Measurements from ENCODE around the gene CD84.
"Not testable (repeated sequence)": the region's sequence is repeated elsewhere in the genome, so short reads cannot be mapped to it uniquely, and the experiment has no call there.

Gene CD84, protein sequence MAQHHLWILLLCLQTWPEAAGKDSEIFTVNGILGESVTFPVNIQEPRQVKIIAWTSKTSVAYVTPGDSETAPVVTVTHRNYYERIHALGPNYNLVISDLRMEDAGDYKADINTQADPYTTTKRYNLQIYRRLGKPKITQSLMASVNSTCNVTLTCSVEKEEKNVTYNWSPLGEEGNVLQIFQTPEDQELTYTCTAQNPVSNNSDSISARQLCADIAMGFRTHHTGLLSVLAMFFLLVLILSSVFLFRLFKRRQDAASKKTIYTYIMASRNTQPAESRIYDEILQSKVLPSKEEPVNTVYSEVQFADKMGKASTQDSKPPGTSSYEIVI

DNA sequence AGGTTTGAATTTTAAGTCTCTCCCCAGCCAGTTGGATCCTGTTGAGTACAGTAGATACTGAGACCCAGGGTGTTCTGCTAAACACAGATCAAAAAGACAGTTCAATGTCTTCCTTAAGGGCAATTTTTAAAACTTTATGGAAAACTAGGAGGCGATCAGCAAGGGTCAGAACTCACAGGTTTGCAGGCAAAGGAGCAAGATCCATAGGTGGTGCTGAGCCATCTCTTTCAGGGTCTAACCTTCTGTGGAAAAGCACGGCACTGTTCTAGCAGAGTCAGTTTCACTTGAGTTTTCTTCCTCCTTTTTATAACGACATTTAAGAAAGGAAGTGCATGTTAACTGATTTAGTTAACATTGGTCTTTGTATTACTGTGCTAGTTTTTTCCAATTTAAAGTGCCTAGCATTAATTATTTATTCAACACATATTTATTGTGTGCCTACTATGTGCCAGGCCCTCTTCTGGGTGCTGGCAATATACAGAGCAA, at the start of gene CD84:
TSS of gene CD84 (minus strand) at position 281 of the 486 bp plus-strand sequence. CDS start at position 222, 59 bp downstream.
- DNase-seq (ENCODE audit: low read depth) = no peak

DNA sequence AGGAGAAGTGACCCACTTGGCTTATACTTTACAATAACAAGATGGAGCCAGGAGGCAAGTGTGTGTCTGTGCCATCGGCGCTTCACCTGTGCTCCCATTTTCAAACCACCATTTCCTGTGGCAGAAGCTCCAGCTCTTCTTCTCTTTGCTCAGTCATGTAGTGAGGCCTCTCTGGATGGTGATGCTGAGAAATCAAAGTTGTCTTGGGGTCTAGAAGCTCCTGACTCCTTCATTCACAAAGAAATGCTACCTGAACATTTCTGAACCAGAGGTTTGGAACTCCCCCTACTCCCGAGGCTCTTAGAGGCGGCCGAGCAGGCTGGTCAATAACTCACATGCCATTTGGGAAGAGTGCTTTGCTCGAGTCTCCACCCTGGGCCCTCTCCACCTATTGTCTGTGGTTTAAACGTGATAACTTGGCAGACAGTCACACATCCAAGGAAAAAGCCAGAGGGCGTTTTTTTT, 49.5 kb upstream of the CD84 start:
- DNase-seq (ENCODE audit: low read depth) = no peak

DNA sequence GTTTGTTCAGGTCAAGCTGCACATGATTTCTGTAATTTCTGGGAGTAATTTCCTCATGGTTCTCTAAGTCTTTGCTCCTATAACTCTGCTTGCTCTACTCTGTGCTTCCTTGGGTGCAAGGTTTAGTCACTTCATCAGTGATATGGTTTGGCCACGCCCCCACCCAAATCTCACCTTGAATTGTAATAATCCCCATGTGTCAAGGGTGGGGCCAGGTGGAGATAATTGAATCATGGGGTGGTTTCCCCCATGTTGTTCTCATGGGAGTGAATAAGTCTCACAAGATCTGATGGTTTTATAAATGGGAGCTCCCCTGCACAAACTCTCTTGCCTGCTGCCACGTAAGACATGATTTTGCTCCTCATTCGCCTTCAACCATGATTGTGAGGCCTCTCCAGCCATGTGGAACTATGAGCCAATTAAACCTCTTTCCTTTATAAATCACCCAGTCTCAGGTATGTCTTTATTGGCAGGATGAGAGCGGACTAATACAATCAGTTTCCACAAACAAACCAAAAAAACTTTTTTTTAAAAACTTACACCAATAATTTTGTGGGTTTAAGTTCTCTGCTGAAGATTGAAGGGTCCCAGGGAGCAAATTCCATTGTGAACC, 48.5 kb upstream of the CD84 start:
- DNase-seq (ENCODE audit: low read depth) = not testable (repeated sequence)

DNA sequence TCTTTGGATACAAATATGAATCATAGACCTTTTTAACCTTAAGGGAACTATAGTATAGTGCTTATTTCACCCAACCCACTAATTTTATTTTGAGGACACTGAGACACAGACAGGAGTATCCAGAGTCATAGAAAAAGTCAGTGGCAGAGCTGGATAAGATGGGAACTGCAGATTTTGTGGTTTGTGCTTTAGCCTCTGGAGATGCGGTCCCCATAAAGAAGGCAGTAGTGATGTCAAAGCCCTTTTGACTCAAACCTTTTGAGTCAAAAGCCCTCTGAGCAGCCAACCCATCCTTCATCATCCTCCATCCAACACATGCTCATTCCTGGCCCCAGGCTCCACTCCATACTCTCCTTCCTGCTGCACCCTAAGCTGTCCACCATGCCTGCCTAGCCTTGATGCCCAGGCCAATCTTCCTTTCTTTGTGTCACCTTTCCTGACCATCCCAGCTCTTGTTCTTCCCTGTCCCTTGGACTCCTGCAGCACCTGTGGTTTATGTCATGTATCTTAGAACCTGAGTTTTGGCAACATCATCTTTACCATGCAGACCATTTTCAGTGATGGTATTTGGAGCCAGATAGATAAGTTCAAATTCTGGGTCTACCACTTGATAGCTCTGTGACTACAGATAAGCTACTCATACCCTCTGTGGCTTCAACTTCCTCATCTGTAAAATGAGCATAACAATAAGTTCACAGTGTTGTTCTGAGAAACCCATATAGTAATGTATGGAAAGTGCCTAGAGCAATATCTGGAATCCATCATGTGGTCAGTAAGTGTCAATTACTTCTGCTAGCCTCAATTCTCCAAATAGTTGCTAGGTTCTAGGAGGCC, 47.4 kb upstream of the CD84 start:
- DNase-seq (ENCODE audit: low read depth) = no peak

DNA sequence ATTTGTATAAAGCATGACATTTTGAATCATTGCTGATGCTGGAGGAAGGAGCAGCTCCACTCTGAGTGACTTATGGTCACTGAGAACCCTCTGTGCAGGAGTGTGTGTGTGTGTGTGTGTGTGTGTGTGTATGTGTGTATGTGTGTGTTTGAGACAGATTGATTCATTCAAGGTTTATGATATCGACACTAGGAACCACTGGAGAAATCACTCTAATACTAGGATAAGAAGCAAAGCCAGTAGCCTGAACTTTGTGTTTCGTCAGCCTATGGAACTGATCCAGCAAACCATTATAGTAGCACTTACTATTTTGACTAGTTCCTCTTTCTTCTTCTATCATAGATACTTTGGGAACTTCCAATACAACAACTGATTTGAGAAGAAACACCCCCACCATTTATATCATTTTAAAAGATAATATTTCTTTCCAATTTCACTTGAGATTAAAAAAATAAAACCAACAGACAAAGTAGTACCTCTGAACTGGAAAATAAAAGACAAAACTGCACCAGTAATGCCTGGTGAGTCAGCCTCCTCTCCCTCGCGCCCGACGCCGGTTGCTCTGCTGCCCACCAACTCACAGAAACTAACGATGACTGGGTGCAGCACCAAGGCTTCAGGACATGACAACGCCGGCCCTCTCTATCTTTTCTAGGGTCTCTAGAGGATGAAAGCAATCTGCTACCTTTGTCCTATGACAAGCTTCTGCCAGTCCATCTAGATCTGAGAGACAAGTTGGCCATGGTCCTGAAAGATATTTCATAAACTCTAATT, 46.6 kb upstream of the CD84 start:
- DNase-seq (ENCODE audit: low read depth) = peak; percentile 52

DNA sequence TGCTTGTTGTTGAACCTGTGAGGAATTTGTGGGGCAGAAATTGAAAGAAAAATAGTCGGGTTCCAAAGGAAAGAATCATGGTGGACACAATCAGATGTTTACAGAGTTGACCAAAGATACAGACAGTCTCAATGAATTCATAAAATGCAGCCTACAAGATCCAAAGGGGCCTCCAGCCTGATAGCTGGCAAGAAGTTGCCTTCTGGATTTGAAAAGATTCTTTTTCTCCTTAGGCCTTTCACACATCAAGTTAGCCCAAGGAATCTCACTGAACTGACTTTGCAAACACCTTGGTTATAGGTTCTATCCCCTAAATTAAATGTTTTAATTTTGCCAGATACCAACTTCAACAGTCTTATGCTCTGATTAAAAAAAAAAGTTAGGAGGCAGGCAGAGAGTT, 46.0 kb upstream of the CD84 start:
- DNase-seq (ENCODE audit: low read depth) = no peak

DNA sequence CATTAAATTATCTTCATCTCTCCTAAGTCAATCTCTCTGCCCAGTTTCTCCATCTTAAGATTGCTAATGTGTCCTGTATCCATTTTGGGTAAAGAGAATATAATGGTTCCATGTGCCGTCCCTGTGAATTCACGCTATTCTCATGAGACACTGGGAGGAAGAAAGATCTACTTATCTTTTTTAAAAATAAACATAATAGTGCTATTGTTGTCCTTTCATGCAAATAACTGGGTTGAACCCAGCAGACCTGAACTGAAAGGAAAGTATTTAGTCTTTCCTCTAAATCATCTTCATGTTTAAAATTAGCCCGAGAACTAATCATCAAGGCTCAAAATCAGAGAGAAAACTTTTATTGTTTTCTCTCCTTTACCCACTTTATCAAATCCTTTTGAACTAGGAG, 45.2 kb upstream of the CD84 start:
- DNase-seq (ENCODE audit: low read depth) = no peak

DNA sequence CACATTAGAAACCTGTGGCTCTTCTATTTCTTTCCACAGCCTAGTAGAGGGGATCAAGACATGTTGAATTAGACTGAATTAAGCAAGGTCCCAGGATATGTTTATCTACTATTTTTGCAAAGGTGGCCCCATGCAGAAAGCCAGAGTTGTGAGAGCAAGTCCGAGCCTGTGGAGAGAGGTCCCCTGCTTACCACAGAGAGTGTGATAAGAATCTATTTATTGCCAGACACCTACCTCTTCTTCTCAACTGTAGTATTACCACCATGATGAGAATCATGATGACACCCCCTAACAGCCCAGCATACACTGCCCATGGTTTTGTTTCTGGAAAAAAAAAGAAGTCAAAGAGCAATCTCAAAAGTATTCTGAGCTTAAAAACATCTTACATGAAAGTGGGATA, 44.6 kb upstream of the CD84 start:
- no peak for DNase-seq (ENCODE audit: low read depth)

DNA sequence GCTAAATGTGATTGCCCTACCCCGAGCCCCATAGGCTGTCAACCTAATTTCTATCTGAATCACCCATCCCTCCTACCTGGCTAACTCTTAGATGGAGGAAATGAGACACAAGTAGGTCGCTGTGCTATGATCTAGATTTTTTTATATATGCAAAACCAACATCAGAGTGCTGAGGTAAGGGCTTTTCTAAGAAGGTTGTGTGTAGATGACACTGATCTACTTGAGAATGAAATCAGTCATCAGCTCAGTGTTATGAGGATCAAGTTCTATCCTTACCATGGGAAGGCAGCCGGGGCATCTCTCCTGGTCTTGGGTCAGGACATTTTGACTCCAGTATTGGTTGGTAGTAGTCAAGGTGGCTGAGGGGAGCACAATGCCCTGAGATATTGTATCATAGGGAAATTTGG, 43.9 kb upstream of the CD84 start:
- no peak for DNase-seq (ENCODE audit: low read depth)

DNA sequence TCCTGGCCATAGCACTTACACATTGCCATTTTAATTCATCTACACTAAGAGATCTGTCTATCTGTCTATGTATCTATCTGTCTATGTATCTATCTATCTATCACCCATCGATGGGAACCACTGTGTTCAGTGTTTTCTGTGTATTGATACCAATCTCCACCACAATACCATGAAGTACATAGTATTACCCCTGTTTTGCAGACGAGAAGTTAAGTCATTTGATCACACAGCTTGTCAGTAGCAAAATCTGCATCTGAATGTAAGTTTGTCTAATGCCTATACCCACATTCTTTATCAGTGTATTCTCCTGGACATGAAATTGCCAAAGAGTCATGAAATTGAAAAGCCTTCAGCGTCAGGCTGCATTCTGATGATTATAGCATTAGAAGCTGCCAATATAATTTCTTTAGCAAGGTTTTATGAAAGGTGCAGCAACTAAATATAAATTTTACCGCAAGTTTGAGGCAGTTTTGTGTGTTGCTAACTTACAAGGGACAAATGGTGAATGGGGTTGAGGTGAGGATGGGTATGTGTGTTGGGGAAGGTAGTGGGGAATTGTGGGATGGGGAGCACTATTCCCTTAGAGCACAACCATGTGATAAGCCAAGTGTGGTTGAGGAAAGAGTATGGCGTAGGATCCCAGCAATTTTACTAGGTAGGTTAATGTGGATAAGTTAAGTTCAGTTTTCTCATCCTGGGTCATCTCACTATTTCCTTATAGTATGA, 43.4 kb upstream of the CD84 start:
- DNase-seq (ENCODE audit: low read depth) = no peak

DNA sequence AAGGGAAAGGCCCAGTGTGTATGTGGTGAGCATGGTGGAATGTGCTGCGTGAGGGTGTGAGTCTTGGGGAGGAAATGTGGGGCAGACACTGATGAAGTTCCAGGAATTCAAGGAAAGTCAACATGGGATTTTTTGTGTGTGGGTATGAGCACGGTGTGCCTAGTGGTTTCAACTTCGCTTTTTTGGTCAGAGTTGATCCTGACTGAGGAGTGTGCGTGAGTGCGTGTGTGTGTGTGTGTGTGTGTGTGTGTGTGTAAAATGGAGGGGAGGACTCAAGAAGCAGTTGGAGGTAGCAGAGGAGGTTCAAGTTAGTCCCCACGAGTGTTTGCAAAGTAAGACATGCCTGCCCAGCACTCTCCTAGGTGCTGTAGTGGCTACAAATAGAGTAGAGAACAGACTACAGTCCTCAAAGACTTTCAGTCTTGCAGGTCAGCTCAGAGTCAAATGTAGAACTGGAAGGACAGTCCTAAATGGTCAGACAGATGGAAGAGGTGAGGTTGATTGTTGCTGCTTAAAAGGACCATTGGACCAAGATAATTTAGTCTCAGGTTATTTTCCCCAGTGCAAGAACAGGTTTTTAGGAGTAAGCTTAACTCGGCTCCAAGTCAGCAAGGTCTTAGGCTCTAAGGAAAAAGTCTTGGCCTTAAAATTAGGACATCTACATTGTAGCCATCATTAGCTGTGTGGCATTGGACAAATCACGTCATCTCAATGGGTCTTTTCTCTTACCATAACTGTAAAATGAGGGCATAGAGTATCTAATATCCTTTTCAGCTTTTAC, 42.5 kb upstream of the CD84 start:
- DNase-seq (ENCODE audit: low read depth) = no peak

DNA sequence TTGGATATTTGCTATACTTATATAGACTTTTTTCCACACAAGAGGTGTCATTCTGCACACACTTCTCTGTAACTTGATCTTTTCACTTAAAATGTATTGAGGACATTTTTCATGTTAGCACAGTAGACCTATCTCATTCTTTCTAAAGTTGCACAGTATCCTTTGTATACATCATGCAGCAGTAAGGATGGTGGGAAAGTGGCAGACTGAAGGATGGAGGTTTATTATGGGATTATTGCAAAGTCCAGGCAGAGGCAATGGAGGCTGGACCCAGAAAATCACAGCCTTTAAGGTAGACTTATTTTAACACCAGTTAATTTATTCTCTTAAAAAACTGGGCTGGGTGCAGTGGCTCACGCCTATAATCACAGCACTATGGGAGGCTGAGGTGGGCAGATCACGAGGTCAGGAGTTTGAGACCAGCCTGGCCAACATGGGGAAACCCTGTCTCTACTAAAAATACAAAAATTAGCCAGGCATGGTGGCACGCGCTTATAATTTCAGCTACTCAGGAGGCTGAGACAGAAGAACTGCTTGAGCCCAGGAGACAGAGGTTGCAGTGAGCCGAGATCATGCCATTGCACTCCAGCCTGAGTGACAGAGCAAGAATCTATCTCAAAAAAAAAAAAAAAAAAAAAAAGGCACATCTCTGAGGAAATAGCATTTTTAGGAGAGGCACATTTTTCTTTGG, 41.8 kb upstream of the CD84 start:
- no peak for DNase-seq (ENCODE audit: low read depth)

DNA sequence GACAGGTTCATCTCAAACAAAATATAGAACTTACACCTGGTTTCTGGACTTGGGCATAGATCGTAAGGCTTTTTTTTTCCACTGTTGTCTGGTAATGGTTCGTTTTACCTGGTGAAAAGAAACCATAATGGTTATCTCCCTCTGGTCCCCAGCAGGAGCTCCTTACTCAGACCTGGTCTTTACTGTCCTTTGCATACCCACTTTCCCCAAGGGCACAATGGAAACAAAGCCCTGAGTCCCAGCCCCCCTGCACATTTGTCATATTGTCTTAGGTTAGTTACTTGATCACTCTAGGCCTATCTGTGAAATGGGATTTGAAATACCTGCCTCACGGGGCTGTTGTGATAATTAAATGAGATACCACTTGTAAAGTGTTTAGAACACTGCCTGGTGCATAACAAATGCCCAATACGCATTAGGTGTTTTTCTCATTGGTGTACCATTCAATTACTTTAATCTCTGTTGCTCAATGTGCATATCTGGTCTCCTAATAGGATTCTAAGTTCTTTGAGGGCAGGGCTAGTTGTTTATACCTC, 40.5 kb upstream of the CD84 start:
- DNase-seq (ENCODE audit: low read depth) = no peak

DNA sequence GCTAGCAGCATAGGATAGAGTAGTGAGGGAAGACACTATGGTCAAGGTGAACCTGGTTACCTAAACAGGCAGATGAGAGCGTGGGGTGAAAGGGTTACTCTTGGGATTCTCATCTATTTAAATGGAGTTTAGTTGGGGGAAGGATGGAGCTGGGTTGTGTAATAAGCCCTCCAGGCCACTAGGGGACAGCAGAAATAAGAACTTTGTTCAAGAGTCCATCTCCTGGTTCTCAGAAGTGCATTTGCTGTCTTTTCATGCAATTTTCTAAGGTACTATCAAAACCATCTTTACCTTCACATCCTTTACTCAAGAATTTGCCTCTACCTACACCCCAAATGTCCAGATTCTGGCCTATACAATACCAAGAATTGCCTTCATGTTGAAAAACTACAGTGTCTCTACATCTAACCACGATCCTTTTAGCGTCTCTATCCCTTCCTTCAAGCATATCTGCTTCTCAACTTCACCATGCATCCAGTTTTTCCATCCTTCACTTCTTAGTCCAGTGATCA, 39.5 kb upstream of the CD84 start:
- DNase-seq (ENCODE audit: low read depth) = no peak

DNA sequence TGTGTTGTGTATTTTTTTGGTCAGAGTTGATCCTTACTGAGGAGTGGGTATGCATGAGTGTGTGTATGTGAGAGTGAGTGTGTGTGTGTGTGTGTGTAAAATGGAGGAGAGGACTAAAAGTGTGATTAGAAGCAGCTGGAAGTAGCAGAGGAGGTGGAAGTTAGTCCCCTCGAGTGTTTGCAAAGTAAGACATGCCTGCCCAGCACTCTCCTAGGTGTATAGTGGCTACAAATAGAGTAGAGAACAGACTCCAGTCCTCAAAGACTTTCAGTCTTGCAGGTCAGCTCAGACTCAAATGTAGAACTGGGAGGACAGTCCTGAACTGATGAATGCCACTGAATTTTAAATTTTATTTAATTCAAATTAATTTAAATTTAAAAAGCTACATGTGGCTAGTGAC, 39.0 kb upstream of the CD84 start:
- DNase-seq (ENCODE audit: low read depth) = no peak

DNA sequence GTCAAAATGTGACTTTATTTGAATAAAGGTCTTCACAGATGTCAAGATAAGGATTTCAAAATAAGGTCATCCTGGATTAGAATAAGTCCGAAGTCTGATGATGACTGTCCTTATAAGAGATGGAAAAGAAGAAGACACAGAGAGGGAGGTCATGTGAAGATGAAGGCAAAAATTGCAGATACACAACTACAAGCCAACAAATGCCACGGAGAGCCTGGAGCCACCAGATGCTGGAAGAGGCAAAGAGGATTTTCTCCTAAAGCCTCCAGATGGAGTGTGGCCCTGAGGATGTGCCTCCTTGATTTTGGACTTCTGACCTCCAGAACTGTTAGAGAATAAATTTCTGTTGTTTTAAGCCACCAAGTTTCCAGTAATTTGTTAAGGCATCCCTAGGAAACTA, 36.4 kb upstream of the CD84 start:
- DNase-seq (ENCODE audit: low read depth) = no peak

DNA sequence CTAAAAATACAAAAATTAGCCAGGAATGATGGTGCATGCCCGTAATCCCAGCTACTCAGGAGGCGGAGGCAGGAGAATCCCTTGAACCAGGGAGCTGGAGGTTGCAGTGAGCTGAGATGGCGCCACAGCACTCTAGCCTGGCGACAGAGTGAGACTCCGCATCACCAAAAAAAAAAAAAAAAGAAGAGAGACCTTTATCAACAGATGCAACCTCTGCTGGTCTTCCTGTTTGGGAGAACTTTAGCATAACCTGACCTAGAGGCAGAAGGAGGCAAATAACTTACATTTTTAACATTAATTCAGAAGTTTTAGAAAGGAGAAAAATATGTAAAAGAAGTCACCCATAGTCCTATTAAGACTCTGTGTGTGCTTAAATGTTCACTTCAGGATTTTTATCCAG, 35.1 kb upstream of the CD84 start:
- no peak for DNase-seq (ENCODE audit: low read depth)

DNA sequence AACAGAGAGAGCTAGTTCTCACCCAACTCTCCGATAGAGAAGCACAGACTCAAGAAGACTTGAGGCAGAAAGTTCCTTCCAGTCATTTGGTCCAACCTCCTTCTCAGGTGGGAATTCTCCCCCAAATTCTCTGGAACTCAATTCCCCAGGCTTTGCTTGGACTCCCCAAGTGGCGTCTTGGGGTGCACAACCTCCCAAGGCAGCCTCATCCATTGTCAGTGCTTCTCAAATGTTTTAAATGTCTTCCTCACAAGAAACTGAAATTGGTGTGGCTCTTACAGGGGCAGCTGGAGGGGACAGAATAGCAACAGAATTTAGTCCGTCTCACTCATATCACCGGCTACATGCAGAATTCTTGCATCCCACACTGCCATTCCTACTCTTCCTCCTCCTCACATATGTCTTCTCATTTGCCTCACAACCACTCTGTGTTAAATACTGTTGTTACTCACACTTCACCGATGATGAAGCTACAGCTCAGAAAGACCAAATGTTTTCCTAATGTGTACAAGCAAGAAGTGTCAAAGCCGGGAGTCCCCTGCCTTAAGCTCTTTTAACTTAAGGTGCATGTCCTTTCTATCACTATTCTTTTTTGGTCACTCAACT, 33.4 kb upstream of the CD84 start:
- DNase-seq (ENCODE audit: low read depth) = no peak
